ENCODE results near the gene SPON1. TPM values are rescaled to one million over a fixed set of nuclear protein-coding genes. Genes with fewer than 3 reads are reported as not detected.
A peak's percentile ranks its signal among the peaks of the same experiment; 100 is the strongest.

SPON1 gene
- total and polyA plus RNA-seq, 8 donors: 9.3 to 122 (median 26.9) TPM

- Histone ChIP-seq H3K27me3 (peaks cover 0 to 5% (median 0%) of the 10 kb centered on the region in 3 donors), H3K9me3 (no peaks in the 10 kb centered on the region), H3K27ac (no peak overlapping the region), H3K4me1 (peaks cover 0 to 11% (median 0%) of the 10 kb centered on the region in 4 donors), H3K36me3 (no peaks in the 10 kb centered on the region), H3K4me3 (no peak overlapping the region)
- TF ChIP-seq POLR2AphosphoS5 (IDR thresholded peaks at IDR 0.05) (no peak), CTCF (IDR thresholded peaks at IDR 0.05) (no peak), EP300 (IDR thresholded peaks at IDR 0.05) (no peak), POLR2A (IDR thresholded peaks at IDR 0.05) (no peak)
- DNase-seq: no peak
- intact Hi-C loops (cut with DNase I; ENCODE audit: low total_unique reads): no loop called here
- 37 to 79% (median 71%) methylated on average over 1 of the region's 1 CpG for WGBS, 5 donors
These were observed 273.2 kb downstream of the SPON1 start for GRCh38 chr11:14235701-14236100.

- H3K9me3 ChIP-seq: no peaks in the 10 kb centered on the region
- 54 to 70% (median 67%) methylated on average over 9 of the region's 9 CpGs for WGBS, 5 donors
- DNase-seq: peak in 1 of 2 donors; percentile 28
- TF ChIP-seq EP300 (IDR thresholded peaks at IDR 0.05) (no peak), POLR2A (IDR thresholded peaks at IDR 0.05) (no peak), POLR2AphosphoS5 (IDR thresholded peaks at IDR 0.05) (no peak), CTCF (IDR thresholded peaks at IDR 0.05) (no peak)
- H3K27ac ChIP-seq: no peak overlapping the region
- no peak overlapping the region for H3K4me3 ChIP-seq
- peaks cover 0 to 20% (median 0%) of the 10 kb centered on the region in 4 donors for H3K4me1 ChIP-seq
- no peaks in the 10 kb centered on the region for H3K36me3 ChIP-seq
- intact Hi-C loops (cut with DNase I; ENCODE audit: low total_unique reads): no loop called here
- H3K27me3 ChIP-seq: no peaks in the 10 kb centered on the region
These were observed 275.0 kb downstream of the SPON1 start for GRCh38 chr11:14237444-14237961.

GRCh38 chr11:14240221-14240620, 277.7 kb downstream of the SPON1 start:
- intact Hi-C loops (cut with DNase I; ENCODE audit: low total_unique reads): loop anchor here (10.0 kb wide), 1 partner anchor 465 kb away; no protein-coding TSS in a partner anchor

GRCh38 chr11:14240951-14241350, 278.4 kb downstream of the SPON1 start:
- no peak overlapping the region for H3K27ac ChIP-seq
- peaks cover 0 to 23% (median 0%) of the 10 kb centered on the region in 4 donors for H3K36me3 ChIP-seq
- intact Hi-C loops (cut with DNase I; ENCODE audit: low total_unique reads): loop anchor here (10.0 kb wide), 1 partner anchor 466 kb away; no protein-coding TSS in a partner anchor
- DNase-seq: no peak
- H3K4me1 ChIP-seq: peaks cover 0 to 20% (median 0%) of the 10 kb centered on the region in 4 donors
- H3K27me3 ChIP-seq: no peaks in the 10 kb centered on the region
- no peaks in the 10 kb centered on the region for H3K9me3 ChIP-seq
- 88 to 93% (median 90%) methylated on average over 4 of the region's 4 CpGs for WGBS, 5 donors
- TF ChIP-seq CTCF (IDR thresholded peaks at IDR 0.05) (no peak), POLR2AphosphoS5 (IDR thresholded peaks at IDR 0.05) (no peak), POLR2A (IDR thresholded peaks at IDR 0.05) (no peak), EP300 (IDR thresholded peaks at IDR 0.05) (no peak)
- no peak overlapping the region for H3K4me3 ChIP-seq

More at GRCh38 chr11:14240221-14240620, 277.7 kb downstream of the SPON1 start:
- no peak for DNase-seq
- H3K27ac ChIP-seq: no peak overlapping the region
- H3K4me3 ChIP-seq: no peak overlapping the region
- H3K36me3 ChIP-seq: peaks cover 0 to 20% (median 0%) of the 10 kb centered on the region in 4 donors
- no peak for TF ChIP-seq POLR2AphosphoS5 (IDR thresholded peaks at IDR 0.05)
- no peak for TF ChIP-seq EP300 (IDR thresholded peaks at IDR 0.05)
- TF ChIP-seq CTCF (IDR thresholded peaks at IDR 0.05): no peak
- TF ChIP-seq POLR2A (IDR thresholded peaks at IDR 0.05): no peak
- H3K27me3 ChIP-seq: no peaks in the 10 kb centered on the region
- H3K9me3 ChIP-seq: no peaks in the 10 kb centered on the region
- H3K4me1 ChIP-seq: peaks cover 0 to 20% (median 0%) of the 10 kb centered on the region in 4 donors
